Dermis microvascular lymphatic vessel endothelial cell (primary cell): Measurements from ENCODE around the gene TBX4. TPM values are rescaled to one million over a fixed set of nuclear protein-coding genes. Genes with fewer than 3 reads are reported as not detected.

Experiments
- DNase-seq, 2 donors: peaks; one replicate each; pipeline versions ENCODE4 v3.0.0 to v3.0.0-alpha.2; 2010; ENCODE audit warnings: low read depth in 2 of 2
- total RNA-seq: library from RNA; depleted of rRNA; stranded (reverse); fragments of >200 nt; gene quantifications from 2 replicates; pipeline ENCODE4 v1.2.1, GENCODE V29; 2014

Gene TBX4
- total RNA-seq, 1 donor from 2014 or later = not detected

GRCh38 chr17:61453566-61454380, 1.6 kb downstream of the TBX4 start:
- no peak for DNase-seq

GRCh38 chr17:61454381-61455323, 2.4 kb downstream of the TBX4 start:
- no peak for DNase-seq

- DNase-seq = no peak
Measured at GRCh38 chr17:61455324-61456060, 3.3 kb downstream of the TBX4 start.

- DNase-seq = no peak
Measured at GRCh38 chr17:61456061-61456681, 3.9 kb downstream of the TBX4 start.

GRCh38 chr17:61456688-61457225, 4.5 kb downstream of the TBX4 start:
- DNase-seq = no peak

- DNase-seq = no peak
Measured at GRCh38 chr17:61457226-61457983, 5.2 kb downstream of the TBX4 start.

GRCh38 chr17:61458000-61458399, 5.8 kb downstream of the TBX4 start:
- no peak for DNase-seq

GRCh38 chr17:61458421-61459141, 6.4 kb downstream of the TBX4 start:
- no peak for DNase-seq

GRCh38 chr17:61459142-61459809, 7.1 kb downstream of the TBX4 start:
- no peak for DNase-seq

GRCh38 chr17:61459939-61460718, 7.9 kb downstream of the TBX4 start:
- DNase-seq = no peak

GRCh38 chr17:61460796-61461585, 8.8 kb downstream of the TBX4 start:
- DNase-seq = no peak

GRCh38 chr17:61461586-61461966, 9.4 kb downstream of the TBX4 start:
- no peak for DNase-seq

- DNase-seq = no peak
Measured at GRCh38 chr17:61461967-61462718, 9.9 kb downstream of the TBX4 start.

GRCh38 chr17:61462719-61463315, 10.6 kb downstream of the TBX4 start:
- DNase-seq = no peak

- DNase-seq = no peak
Measured at GRCh38 chr17:61463316-61464129, 11.3 kb downstream of the TBX4 start.
